ENCODE measurements around the gene FAM234B.

GRCh38 chr12:13004986-13005385 is 39.2 kb upstream of the FAM234B start:
- TF ChIP-seq CTCF (IDR thresholded peaks at IDR 0.05) (no peak), POLR2A (IDR thresholded peaks at IDR 0.05) (no peak)
